A204.1 (cell line): ENCODE data around the gene TXK.

Experiments
- FAIRE-seq: peaks from 2 replicates; lab custom pipeline; 2012; peaks lifted over from hg19 to GRCh38; lab: Jason Lieb, UNC

Gene TXK

GRCh38 chr4:48103483-48104139 lies 30.4 kb downstream of the TXK start:
- no peak for FAIRE-seq

- no peak for FAIRE-seq
These were observed 31.7 kb downstream of the TXK start for GRCh38 chr4:48102303-48102702.

GRCh38 chr4:48100256-48100655 lies 33.8 kb downstream of the TXK start:
- no peak for FAIRE-seq

GRCh38 chr4:48095441-48095840 lies 38.6 kb downstream of the TXK start:
- no peak for FAIRE-seq

GRCh38 chr4:48093991-48094416 lies 40.0 kb downstream of the TXK start:
- no peak for FAIRE-seq

GRCh38 chr4:48090621-48091020 lies 43.4 kb downstream of the TXK start:
- no peak for FAIRE-seq

- no peak for FAIRE-seq
These were observed 48.0 kb downstream of the TXK start for GRCh38 chr4:48085821-48086589.

GRCh38 chr4:48082956-48083355 lies 51.1 kb downstream of the TXK start:
- no peak for FAIRE-seq

- no peak for FAIRE-seq
These were observed 52.9 kb downstream of the TXK start for GRCh38 chr4:48081196-48081595.

GRCh38 chr4:48079972-48080391 lies 54.1 kb downstream of the TXK start:
- FAIRE-seq: no peak

GRCh38 chr4:48078862-48079655 lies 55.0 kb downstream of the TXK start:
- no peak for FAIRE-seq

GRCh38 chr4:48078425-48078824 lies 55.6 kb downstream of the TXK start:
- no peak for FAIRE-seq

- FAIRE-seq: no peak
These were observed 59.4 kb downstream of the TXK start for GRCh38 chr4:48074657-48075056.

GRCh38 chr4:48073567-48074103 lies 60.4 kb downstream of the TXK start:
- FAIRE-seq: no peak

GRCh38 chr4:48071191-48071590 lies 62.9 kb downstream of the TXK start:
- FAIRE-seq: no peak

GRCh38 chr4:48069026-48069425 lies 65.0 kb downstream of the TXK start:
- no peak for FAIRE-seq

- FAIRE-seq: no peak
These were observed 65.9 kb downstream of the TXK start for GRCh38 chr4:48068182-48068581.

- FAIRE-seq: no peak
These were observed 66.5 kb downstream of the TXK start for GRCh38 chr4:48067536-48067935.

- FAIRE-seq: no peak
These were observed 68.4 kb downstream of the TXK start for GRCh38 chr4:48065587-48066052.

- no peak for FAIRE-seq
These were observed 69.7 kb downstream of the TXK start for GRCh38 chr4:48064349-48064748.

- FAIRE-seq: no peak
These were observed 75.2 kb downstream of the TXK start for GRCh38 chr4:48058617-48059530.

GRCh38 chr4:48051078-48051477 lies 83.0 kb downstream of the TXK start:
- FAIRE-seq: no peak
